Keratinocyte (primary cell): Measurements from ENCODE around the gene CTNND2. TPM values are rescaled to one million over a fixed set of nuclear protein-coding genes. Genes with fewer than 3 reads are reported as not detected.

Source experiments
- DNase-seq: peaks from one replicate; pipeline ENCODE4 v3.0.0-alpha.2; 2011; ENCODE audit warnings: low read depth, missing footprints, low spot score
- FAIRE-seq: peaks from 2 replicates; lab custom pipeline; 2011; peaks lifted over from hg19 to GRCh38; lab: Jason Lieb, UNC
- H2AFZ ChIP-seq: 2 replicates; pipeline ENCODE4 v1.6.0; 2012; ENCODE audit warnings: low read length, control low read depth, inconsistent platforms; ENCODE audit not compliant: control insufficient read depth
- H3K27ac ChIP-seq: 2 replicates; pipeline ENCODE4 v1.5.1; 2011; ENCODE audit warnings: low read length; ENCODE audit not compliant: control insufficient read depth, insufficient read depth
- H3K27me3 ChIP-seq: 3 replicates; pipeline ENCODE4 v1.6.0; 2011; ENCODE audit warnings: low read length; ENCODE audit not compliant: control insufficient read depth, insufficient read depth; ENCODE audit errors: extremely low read depth
- H3K36me3 ChIP-seq, 2 experiments: 2 replicates in 1 of 2; 3 replicates in 1 of 2; pipeline ENCODE4 v1.5.1; 2011; ENCODE audit warnings: low read length in 2 of 2, mild to moderate bottlenecking in 1 of 2; ENCODE audit not compliant: control insufficient read depth in 2 of 2, insufficient read depth in 2 of 2; ENCODE audit errors: extremely low read depth in 1 of 2
- H3K4me1 ChIP-seq: 3 replicates; pipeline ENCODE4 v1.5.1; 2011; ENCODE audit warnings: low read length; ENCODE audit not compliant: control insufficient read depth, insufficient read depth; ENCODE audit errors: extremely low read depth
- H3K4me2 ChIP-seq: 3 replicates; pipeline ENCODE4 v1.6.0; 2011; ENCODE audit warnings: low read depth, low read length; ENCODE audit not compliant: control insufficient read depth, insufficient read depth; ENCODE audit errors: extremely low read depth
- H3K4me3 ChIP-seq, 3 experiments: fragments of 200-600 bp in 1 of 3; sonication (generic) in 1 of 3; 2 replicates in 2 of 3; 3 replicates in 1 of 3; pipeline ENCODE4 v1.5.1; 2011 to 2016; ENCODE audit warnings: low read length in 3 of 3, mild to moderate bottlenecking in 3 of 3, control low read depth in 2 of 3, inconsistent platforms in 1 of 3, low read depth in 1 of 3, mixed read lengths in 1 of 3, mixed run types in 1 of 3, moderate library complexity in 1 of 3; ENCODE audit not compliant: control insufficient read depth in 2 of 3, insufficient read depth in 2 of 3; ENCODE audit errors: extremely low read depth in 1 of 3
- H3K79me2 ChIP-seq: 2 replicates; pipeline ENCODE4 v1.6.0; 2012; ENCODE audit warnings: low read length; ENCODE audit not compliant: control insufficient read depth, insufficient read depth
- H3K9ac ChIP-seq: 3 replicates; pipeline ENCODE4 v1.6.0; 2011; ENCODE audit warnings: low read length; ENCODE audit not compliant: control insufficient read depth, insufficient read depth; ENCODE audit errors: extremely low read depth
- H3K9me1 ChIP-seq: 3 replicates; pipeline ENCODE4 v1.6.0; 2011; ENCODE audit warnings: low read length; ENCODE audit not compliant: control insufficient read depth, insufficient read depth; ENCODE audit errors: extremely low read depth
- H3K9me3 ChIP-seq: 2 replicates; pipeline ENCODE4 v1.5.1; 2012; ENCODE audit warnings: low read depth, low read length; ENCODE audit not compliant: control insufficient read depth
- H4K20me1 ChIP-seq: 3 replicates; pipeline ENCODE4 v1.6.0; 2011; ENCODE audit warnings: low read length; ENCODE audit not compliant: control insufficient read depth, insufficient read depth; ENCODE audit errors: extremely low read depth
- CTCF ChIP-seq, 3 experiments: IDR thresholded peaks in 1 of 3; conservative IDR thresholded peaks in 1 of 3; optimal IDR thresholded peaks in 1 of 3; 2 replicates in 2 of 3; 3 replicates in 1 of 3; pipeline versions ENCODE3 to v1.5.1; 2011; ENCODE audit warnings: low read length in 3 of 3, mild to moderate bottlenecking in 3 of 3, moderate library complexity in 2 of 3, control low read depth in 1 of 3, inconsistent platforms in 1 of 3; ENCODE audit not compliant: insufficient read depth in 2 of 3; ENCODE audit errors: extremely low read depth in 1 of 3
- EZH2 ChIP-seq: IDR thresholded peaks from one replicate; pipeline ENCODE4 v1.6.1; 2012; ENCODE audit warnings: inconsistent platforms, mild to moderate bottlenecking, low read length, moderate library complexity
- dilution Hi-C: fragments of 300-500 bp; cut with MboI; formaldehyde crosslinking; loops from one replicate; pipeline ENCODE4 v1.7.0; 2020; ENCODE audit warnings: low sequenced_read_pairs; ENCODE audit not compliant: extremely low pct_ligation_motif_present
- polyA minus RNA-seq, 3 experiments: library from RNA; depleted of rRNA, polyadenylated mRNA; stranded (reverse); fragments of >200 nt; gene quantifications; 1 replicate in 1 of 3; 2 replicates in 1 of 3; 3 replicates in 1 of 3; pipeline ENCODE4 v1.2.3, GENCODE V29; 2011
- polyA plus RNA-seq, 5 experiments: library from polyadenylated mRNA; depleted of rRNA in 3 of 5; stranded (reverse) in 3 of 5; stranded (forward) in 1 of 5; unstranded in 1 of 5; fragments of >200 nt; gene quantifications; 1 replicate in 1 of 5; 2 replicates in 3 of 5; 3 replicates in 1 of 5; pipeline versions ENCODE4 v1.2.1 to v1.2.3, GENCODE V29; 2011 to 2012; ENCODE audit warnings: missing spikeins in 2 of 5, low read depth in 1 of 5, low replicate concordance in 1 of 5

CTNND2 gene
- polyA plus RNA-seq: not detected in 3 replicates
- polyA plus RNA-seq (2011; ENCODE audit: low read depth): not detected
- polyA plus RNA-seq (2011; cell fraction: cytosol; rRNA removed): not detected in 2 replicates
- not detected in 2 replicates for polyA plus RNA-seq (2011; cell fraction: nucleus; rRNA removed)
- not detected in 2 replicates for polyA plus RNA-seq (2012; ENCODE audit: low replicate concordance)
- 0.10 TPM in 1 of 3 replicates, not detected in the others for polyA minus RNA-seq
- polyA minus RNA-seq (2011; cell fraction: cytosol; rRNA and poly(A)+ RNA removed): not detected
- polyA minus RNA-seq (2011; cell fraction: nucleus; rRNA and poly(A)+ RNA removed): not detected in 2 replicates

GRCh38 chr5:11904265-11904906, at the start of gene CTNND2:
Gene CTNND2 (minus strand): TSS chr5:11904446. CDS start chr5:11903853, 593 bp downstream.
- no peak for DNase-seq
- FAIRE-seq: no peak
- Histone ChIP-seq H3K9me3 (no peaks in the 10 kb centered on the region), H3K4me1 (no peaks in the 10 kb centered on the region), H2AFZ (no peak within 1 kb of the TSS), H3K36me3 (no peaks in the 10 kb centered on the region), H3K4me2 (no peak within 1 kb of the TSS), H3K4me3 (no peak within 1 kb of the TSS), H3K9ac (no peak within 1 kb of the TSS), H3K27me3 (peaks cover 33% of the 10 kb centered on the region), H3K27ac (no peak within 1 kb of the TSS), H3K79me2 (no peaks in the 10 kb centered on the region), H4K20me1 (no peaks in the 10 kb centered on the region), H3K9me1 (no peaks in the 10 kb centered on the region)
- dilution Hi-C loops: no loop called here
- TF ChIP-seq EZH2 (no peak), CTCF (optimal IDR thresholded peaks at IDR 0.05 in 1 of 3, IDR thresholded peaks at IDR 0.05 in 1 of 3, conservative IDR thresholded peaks at IDR 0.05 in 1 of 3; ENCODE audit: extremely low read depth in 1 of 3, insufficient read depth in 2 of 3, low read length in 3 of 3) (no peak)

GRCh38 chr5:11946317-11946716, 42.1 kb upstream of the CTNND2 start:
- H3K36me3 ChIP-seq: no peaks in the 10 kb centered on the region
- no peak for FAIRE-seq
- TF ChIP-seq EZH2: no peak
- TF ChIP-seq CTCF (optimal IDR thresholded peaks at IDR 0.05 in 1 of 3, IDR thresholded peaks at IDR 0.05 in 1 of 3, conservative IDR thresholded peaks at IDR 0.05 in 1 of 3; ENCODE audit: extremely low read depth in 1 of 3, insufficient read depth in 2 of 3, low read length in 3 of 3): no peak

More at GRCh38 chr5:11946317-11946716, 42.1 kb upstream of the CTNND2 start:
- H3K9me3 ChIP-seq: no peaks in the 10 kb centered on the region
- no peaks in the 10 kb centered on the region for H4K20me1 ChIP-seq
- no peaks in the 10 kb centered on the region for H3K9me1 ChIP-seq
- no peaks in the 10 kb centered on the region for H3K79me2 ChIP-seq
- no peak for DNase-seq
- no peaks in the 10 kb centered on the region for H3K4me1 ChIP-seq
- H3K27me3 ChIP-seq: no peaks in the 10 kb centered on the region
- no peak overlapping the region for H3K9ac ChIP-seq
- H3K27ac ChIP-seq: no peak overlapping the region
- H3K4me2 ChIP-seq: no peak overlapping the region
- no peak overlapping the region for H3K4me3 ChIP-seq
- no peak overlapping the region for H2AFZ ChIP-seq
- dilution Hi-C loops: no loop called here
